ENCODE data around the gene CELF2. TPM values are rescaled to one million over a fixed set of nuclear protein-coding genes. Genes with fewer than 3 reads are reported as not detected.

The CELF2 gene
- total and polyA plus RNA-seq, 2 of the 4 experiments (the other 2 are of a cell fraction), result 3.5 to 6.6 TPM

DNA sequence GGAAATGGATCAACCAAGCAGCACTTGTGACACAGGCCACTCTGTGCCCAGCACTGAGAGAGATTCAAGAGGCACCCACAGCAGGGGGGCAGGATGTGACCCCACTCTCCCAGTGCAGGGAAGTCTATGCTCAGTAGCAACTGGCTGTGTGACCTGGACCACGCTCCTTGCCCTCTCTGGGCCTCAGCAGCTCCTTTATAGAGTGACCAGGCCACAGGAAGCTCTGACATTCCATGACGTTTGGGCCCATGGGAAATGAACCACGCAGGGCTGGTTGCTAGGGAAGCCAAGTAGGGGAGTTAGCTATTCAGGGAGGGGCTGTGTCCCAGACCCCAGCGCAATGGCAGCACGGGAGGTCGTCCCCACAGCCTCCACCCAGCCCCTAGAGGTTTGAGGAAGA lies 361.2 kb downstream of the CELF2 start:
- Histone ChIP-seq H3K23ac (ENCODE audit: low read depth, low read length) (no peak overlapping the region), H2AK9ac (replicated peaks; ENCODE audit: low read depth, low read length, poor library complexity) (no peak overlapping the region), H3K18ac (ENCODE audit: low read depth, low read length) (no peak overlapping the region), H4K20me1 (ENCODE audit: insufficient read depth, low read length) (no peaks in the 10 kb centered on the region), H3K4ac (ENCODE audit: low read depth, low read length) (no peak overlapping the region), H3K14ac (replicated peaks; ENCODE audit: low read depth, low read length) (no peak overlapping the region), H3K27me3 (ENCODE audit: control insufficient read depth, insufficient read depth, low read length) (no peaks in the 10 kb centered on the region), H3K9ac (ENCODE audit: low read depth, low read length) (no peak overlapping the region), H4K5ac (ENCODE audit: low read depth, low read length) (no peak overlapping the region), H4K8ac (ENCODE audit: low read depth in 2 of 2, low read length in 2 of 2) (no peak overlapping the region), H3K79me1 (ENCODE audit: low read depth in 1 of 2, low read length in 2 of 2) (no peaks in the 10 kb centered on the region), H4K91ac (ENCODE audit: insufficient read depth, low read depth, low read length) (no peak overlapping the region), H2AFZ (replicated peaks; ENCODE audit: low read length, poor library complexity) (no peak overlapping the region), H3K36me3 (ENCODE audit: control insufficient read depth, insufficient read depth, low read length) (no peaks in the 10 kb centered on the region), H3K9me3 (ENCODE audit: control insufficient read depth, insufficient read depth, low read length) (peaks cover 10% of the 10 kb centered on the region; the same call in 1 of the 2 replicates), H3K56ac (ENCODE audit: extremely low read depth, insufficient read depth, low read length) (no peak overlapping the region), H3K4me1 (ENCODE audit: control insufficient read depth, insufficient read depth, low read length) (no peaks in the 10 kb centered on the region), H2BK15ac (ENCODE audit: low read depth, low read length) (no peak overlapping the region), H3K4me2 (ENCODE audit: low read depth, low read length) (no peak overlapping the region), H3K27ac (ENCODE audit: insufficient read depth, low read length) (no peak overlapping the region), H3K9me1 (ENCODE audit: insufficient read depth, low read length) (no peaks in the 10 kb centered on the region), H2AK5ac (ENCODE audit: low read depth, low read length) (no peak overlapping the region), H3K4me3 (ENCODE audit: insufficient read depth, low read depth, low read length) (no peak overlapping the region), H2BK5ac (ENCODE audit: low read depth, low read length, poor library complexity, severe bottlenecking) (no peak overlapping the region), H2BK20ac (ENCODE audit: low read depth, low read length) (no peak overlapping the region), H2BK120ac (ENCODE audit: low read depth, low read length) (no peak overlapping the region)
- BruUV-seq (replicated peaks), result no TSS peak
- in situ Hi-C loops (cut with MboI; ENCODE audit: low sequenced_read_pairs) (no loop called here), intact Hi-C loops (cut with micrococcal nuclease) (no loop called here), dilution Hi-C loops (cut with HindIII; ENCODE audit: low sequenced_read_pairs, unreplicated experiment) (no loop called here)
- WGBS, 2 experiments (ENCODE audit: extremely low coverage in 2 of 2, insufficient read length in 1 of 2), result 67% methylated on average over 1 of the region's 6 CpGs; no CpG with 5 or more reads in 1 of the 2 experiments
- CTCF ChIA-PET, result no interaction called here
- DNase-seq (no peak), ATAC-seq (ENCODE audit: low read depth) (no peak)
- POLR2A ChIA-PET (ENCODE audit: unreplicated experiment), result no interaction called here
- no peak for TF ChIP-seq SMC3 (IDR thresholded peaks at IDR 0.05; ENCODE audit: low read depth, low read length)
- no peak for TF ChIP-seq RFX5 (IDR thresholded peaks at IDR 0.05; ENCODE audit: low read depth, low read length)
- no peak for TF ChIP-seq MAFK (IDR thresholded peaks at IDR 0.05; ENCODE audit: low read depth, low read length)
- no peak for TF ChIP-seq MAZ (IDR thresholded peaks at IDR 0.05; ENCODE audit: borderline replicate concordance, low read depth, low read length)
- no peak for TF ChIP-seq FOS (IDR thresholded peaks at IDR 0.05; ENCODE audit: low read depth, low read length)
- no peak for TF ChIP-seq ELK1 (IDR thresholded peaks at IDR 0.05; ENCODE audit: borderline replicate concordance, low read depth, low read length)
- no peak for TF ChIP-seq CEBPB (IDR thresholded peaks at IDR 0.05; ENCODE audit: low read depth, low read length)
- TF ChIP-seq POLR2A (IDR thresholded peaks at IDR 0.05; ENCODE audit: low read depth, low read length), result no peak
- no peak for TF ChIP-seq RCOR1 (IDR thresholded peaks at IDR 0.05; ENCODE audit: insufficient replicate concordance, low read length)
- TF ChIP-seq CHD1 (IDR thresholded peaks at IDR 0.05; ENCODE audit: low read depth, low read length), result no peak
- TF ChIP-seq RAD21 (IDR thresholded peaks at IDR 0.05; ENCODE audit: low read length), result no peak
- no peak for TF ChIP-seq NFE2L2 (IDR thresholded peaks at IDR 0.05; ENCODE audit: low read depth, low read length)
- no peak for TF ChIP-seq MXI1 (IDR thresholded peaks at IDR 0.05; ENCODE audit: borderline replicate concordance, low read depth, low read length)
- TF ChIP-seq, protein P1, sequence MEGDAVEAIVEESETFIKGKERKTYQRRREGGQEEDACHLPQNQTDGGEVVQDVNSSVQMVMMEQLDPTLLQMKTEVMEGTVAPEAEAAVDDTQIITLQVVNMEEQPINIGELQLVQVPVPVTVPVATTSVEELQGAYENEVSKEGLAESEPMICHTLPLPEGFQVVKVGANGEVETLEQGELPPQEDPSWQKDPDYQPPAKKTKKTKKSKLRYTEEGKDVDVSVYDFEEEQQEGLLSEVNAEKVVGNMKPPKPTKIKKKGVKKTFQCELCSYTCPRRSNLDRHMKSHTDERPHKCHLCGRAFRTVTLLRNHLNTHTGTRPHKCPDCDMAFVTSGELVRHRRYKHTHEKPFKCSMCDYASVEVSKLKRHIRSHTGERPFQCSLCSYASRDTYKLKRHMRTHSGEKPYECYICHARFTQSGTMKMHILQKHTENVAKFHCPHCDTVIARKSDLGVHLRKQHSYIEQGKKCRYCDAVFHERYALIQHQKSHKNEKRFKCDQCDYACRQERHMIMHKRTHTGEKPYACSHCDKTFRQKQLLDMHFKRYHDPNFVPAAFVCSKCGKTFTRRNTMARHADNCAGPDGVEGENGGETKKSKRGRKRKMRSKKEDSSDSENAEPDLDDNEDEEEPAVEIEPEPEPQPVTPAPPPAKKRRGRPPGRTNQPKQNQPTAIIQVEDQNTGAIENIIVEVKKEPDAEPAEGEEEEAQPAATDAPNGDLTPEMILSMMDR (conservative IDR thresholded peaks at IDR 0.05; ENCODE audit: low read depth, low read length), result no peak
- TF ChIP-seq BHLHE40 (IDR thresholded peaks at IDR 0.05; ENCODE audit: low read depth, low read length), result no peak
